Aorta (tissue), 5 donors: ENCODE data around the gene SLC39A11. TPM values are rescaled to one million over a fixed set of nuclear protein-coding genes. Genes with fewer than 3 reads are reported as not detected.

Experiments
- ATAC-seq: fragments of 200-7000 bp; cut with Tn5 transposase; one replicate; pipeline ENCODE4 v1.9.1; 2022; ENCODE audit warnings: moderate library complexity; ENCODE audit not compliant: low FRiP score
- DNase-seq, 2 donors: peaks; one replicate each; pipeline ENCODE4 v3.0.0-alpha.2; 2020
- H3K27ac ChIP-seq, 2 donors: one replicate each; pipeline ENCODE4 v1.5.1; 2013; ENCODE audit warnings: low read length in 2 of 2, mild to moderate bottlenecking in 2 of 2, moderate library complexity in 2 of 2, control low read depth in 1 of 2, inconsistent platforms in 1 of 2, low read depth in 1 of 2
- H3K27me3 ChIP-seq, 2 donors: one replicate each; pipeline ENCODE4 v1.6.1; 2013; ENCODE audit warnings: control low read depth in 1 of 2, low read length in 1 of 2, mild to moderate bottlenecking in 1 of 2, moderate library complexity in 1 of 2; ENCODE audit not compliant: insufficient read depth in 2 of 2, control insufficient read depth in 1 of 2
- H3K36me3 ChIP-seq, 2 donors: one replicate each; pipeline ENCODE4 v1.6.1; 2013; ENCODE audit warnings: control low read depth in 1 of 2, low read length in 1 of 2, mild to moderate bottlenecking in 1 of 2; ENCODE audit not compliant: insufficient read depth in 2 of 2, control insufficient read depth in 1 of 2
- H3K4me1 ChIP-seq, 2 donors: one replicate each; pipeline ENCODE4 v1.6.1; 2013; ENCODE audit warnings: low read length in 2 of 2, control low read depth in 1 of 2, mild to moderate bottlenecking in 1 of 2, moderate library complexity in 1 of 2; ENCODE audit not compliant: insufficient read depth in 2 of 2, control insufficient read depth in 1 of 2
- H3K4me3 ChIP-seq, 2 donors: one replicate each; pipeline ENCODE4 v1.5.1; 2013; ENCODE audit warnings: low read length in 2 of 2, control low read depth in 1 of 2, mild to moderate bottlenecking in 1 of 2
- H3K9me3 ChIP-seq: one replicate; pipeline ENCODE4 v1.6.1; 2013; ENCODE audit warnings: mild to moderate bottlenecking, low read length; ENCODE audit not compliant: control insufficient read depth
- WGBS, 2 donors: extraction: QIAGEN DNeasy Blood & Tissue Kit; methylation state at CpG; one replicate each; pipeline ENCODE4 v1.1.7; 2013; 5-methylcytosine and 5-hydroxymethylcytosine counted together
- intact Hi-C, 2 donors: fragments of 100-400 bp; cut with DNase I; formaldehyde crosslinking; loops; one replicate each; pipeline versions ENCODE4 v1.14.2 to v1.15.0; 2022
- polyA plus RNA-seq, 2 donors: library from polyadenylated mRNA; stranded (reverse); fragments of 200-250 nt; gene quantifications; one replicate each; pipeline ENCODE4 v1.2.3, GENCODE V29; 2013
- total RNA-seq, 2 donors: library from RNA; stranded (reverse); fragmentation: NEBNext Ultra II Directional; extraction: Animal tissue kit (Norgen Biotek cat#: 25700); gene quantifications; one replicate each; pipeline ENCODE4 v1.2.1, GENCODE V29; 2021
- donor health status: healthy with polysubstance abuse.
- donor health status: Bipolar disorder and iron deficiency.
- donor health status: DM: no; HTN: no; CAD: no.
- donor health status: DM: no; HTN: no; CAD: no.
- donor health status: DM: yes; HTN: yes; CAD: no.

SLC39A11 gene
- total and polyA plus RNA-seq, 4 donors: 9.3 to 31.8 (median 17.5) TPM

DNA sequence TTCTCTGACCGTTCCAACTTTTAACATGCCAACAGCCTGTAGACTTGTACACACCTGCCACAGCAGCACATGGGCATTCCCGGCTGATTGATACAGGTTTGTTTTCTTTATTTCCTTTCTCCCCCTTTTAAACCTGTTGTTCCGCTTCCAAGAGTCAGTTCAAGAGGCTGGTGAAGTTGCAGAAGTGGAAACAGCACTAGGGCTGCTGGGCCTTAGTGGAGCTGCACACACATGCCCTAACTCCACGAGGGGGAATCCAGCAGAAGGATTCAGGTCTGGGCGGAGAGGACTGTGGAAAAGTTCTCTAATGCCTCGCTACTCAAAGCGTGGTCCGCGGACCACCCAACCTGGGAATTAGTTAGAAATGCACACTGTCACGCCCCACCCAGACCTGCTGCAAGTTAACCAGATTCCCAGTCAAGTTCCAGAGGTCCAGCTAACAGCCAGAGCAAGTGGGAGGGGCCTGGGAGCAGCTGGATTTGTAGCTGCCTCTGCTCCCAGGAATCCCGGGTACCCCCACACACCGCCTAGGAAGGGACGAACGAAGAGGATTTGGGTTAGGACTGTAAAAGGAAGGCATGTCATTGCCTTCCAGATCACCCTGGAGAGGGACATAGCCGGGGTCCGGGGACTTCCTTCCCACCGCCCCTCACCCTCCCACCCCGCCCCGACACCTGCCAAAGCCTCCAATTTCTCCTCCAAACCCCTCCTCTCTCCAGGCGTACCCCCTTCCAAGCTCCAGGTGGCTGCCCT lies 542 bp downstream of the SLC39A11 start:
- 3 to 6% methylated on average over 19 to 20 of the region's 20 CpGs for WGBS, 2 donors
- ATAC-seq (peak; percentile 31), DNase-seq (no peak)
- H3K36me3 ChIP-seq: no peaks in the 10 kb centered on the region
- H3K27me3 ChIP-seq: no peaks in the 10 kb centered on the region
- H3K9me3 ChIP-seq: no peaks in the 10 kb centered on the region
- peak overlapping the region in 1 of 2 donors; percentile 41 for H3K27ac ChIP-seq
- intact Hi-C loops: loop anchor here in 1 of 2 donors (10.0 kb wide), 1 partner anchor 107 kb away; no protein-coding TSS in a partner anchor
- H3K4me1 ChIP-seq: no peaks in the 10 kb centered on the region
- peak overlapping the region; percentile 48 to 62 for H3K4me3 ChIP-seq

DNA sequence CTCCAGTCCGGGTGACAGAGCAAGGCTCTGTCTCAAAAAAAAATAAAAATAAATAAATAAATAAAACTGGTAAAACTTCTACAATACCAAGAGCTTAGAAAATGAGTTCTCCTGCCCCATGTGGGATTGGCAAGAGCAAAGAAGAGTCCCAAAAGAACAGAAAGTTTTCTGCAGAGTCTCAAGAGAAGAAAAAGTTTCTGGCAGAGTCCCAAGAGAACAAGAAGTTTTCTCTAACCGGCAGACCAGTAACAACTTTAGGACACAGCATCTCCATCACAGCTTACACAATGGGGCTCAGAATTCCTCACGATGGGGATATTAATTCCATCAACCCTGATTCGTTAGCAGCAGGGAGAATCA lies 1.1 kb downstream of the SLC39A11 start:
- DNase-seq (no peak), ATAC-seq (no peak)
- 12 to 15% methylated on average over 4 of the region's 4 CpGs for WGBS, 2 donors
- no peak overlapping the region for H3K27ac ChIP-seq
- H3K36me3 ChIP-seq: no peaks in the 10 kb centered on the region
- no peaks in the 10 kb centered on the region for H3K4me1 ChIP-seq
- H3K27me3 ChIP-seq: no peaks in the 10 kb centered on the region
- H3K4me3 ChIP-seq: peak overlapping the region; percentile 48 to 62
- H3K9me3 ChIP-seq: no peaks in the 10 kb centered on the region
- intact Hi-C loops: loop anchor here in 1 of 2 donors (10.0 kb wide), 1 partner anchor 107 kb away; no protein-coding TSS in a partner anchor

- Histone ChIP-seq H3K27me3 (no peaks in the 10 kb centered on the region), H3K36me3 (no peaks in the 10 kb centered on the region), H3K4me3 (no peak overlapping the region), H3K27ac (no peak overlapping the region), H3K4me1 (no peaks in the 10 kb centered on the region), H3K9me3 (no peaks in the 10 kb centered on the region)
- intact Hi-C loops: loop anchor here in 1 of 2 donors (10.0 kb wide), 1 partner anchor 106 kb away; no protein-coding TSS in a partner anchor
- ATAC-seq (no peak), DNase-seq (no peak)
- WGBS, 2 donors: 79 to 80% methylated on average over 11 of the region's 11 CpGs
Measured at GRCh38 chr17:73090396-73091202, 1.9 kb downstream of the SLC39A11 start.

- ATAC-seq (no peak), DNase-seq (no peak)
- Histone ChIP-seq H3K27ac (no peak overlapping the region), H3K27me3 (no peaks in the 10 kb centered on the region), H3K4me1 (no peaks in the 10 kb centered on the region), H3K36me3 (peaks cover 0 to 2% of the 10 kb centered on the region in 2 donors), H3K4me3 (no peak overlapping the region), H3K9me3 (no peaks in the 10 kb centered on the region)
- intact Hi-C loops: loop anchor here in 1 of 2 donors (10.0 kb wide), 1 partner anchor 105 kb away; no protein-coding TSS in a partner anchor
- 53 to 56% methylated on average over 12 of the region's 12 CpGs for WGBS, 2 donors
Measured at GRCh38 chr17:73089322-73090317, 2.9 kb downstream of the SLC39A11 start.

GRCh38 chr17:73088561-73088960 lies 3.9 kb downstream of the SLC39A11 start:
- no peak for ATAC-seq
- H3K4me1 ChIP-seq: no peaks in the 10 kb centered on the region
- intact Hi-C loops: no loop called here
- no peak overlapping the region for H3K27ac ChIP-seq
- H3K9me3 ChIP-seq: no peaks in the 10 kb centered on the region
- DNase-seq: no peak
- no peaks in the 10 kb centered on the region for H3K27me3 ChIP-seq
- peaks cover 0 to 2% of the 10 kb centered on the region in 2 donors for H3K36me3 ChIP-seq
- WGBS, 2 donors: 89 to 92% methylated on average over 10 of the region's 10 CpGs
- H3K4me3 ChIP-seq: no peak overlapping the region

DNA sequence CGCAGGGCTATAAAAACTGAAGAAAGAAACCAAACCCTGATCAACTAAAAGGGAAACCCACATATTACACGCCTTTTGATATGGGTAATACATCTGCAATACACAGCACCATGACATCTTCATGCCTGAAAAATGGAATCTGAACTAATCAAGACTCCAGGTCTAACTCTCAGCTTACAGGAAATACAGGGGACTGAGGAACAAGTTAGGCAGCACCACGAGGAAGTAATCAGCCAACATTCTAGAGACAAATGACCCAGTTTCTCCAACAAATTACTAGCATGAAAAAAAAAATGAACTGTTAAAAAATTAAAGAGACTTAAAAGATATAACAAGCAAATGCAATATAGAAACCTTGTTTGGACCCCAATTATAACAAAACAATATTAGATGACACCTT lies 9.1 kb downstream of the SLC39A11 start:
- intact Hi-C loops: no loop called here
- no peak overlapping the region for H3K4me3 ChIP-seq
- H3K4me1 ChIP-seq: peaks cover 0 to 1% of the 10 kb centered on the region in 2 donors
- H3K36me3 ChIP-seq: peaks cover 0 to 5% of the 10 kb centered on the region in 2 donors
- DNase-seq (no peak), ATAC-seq (no peak)
- H3K27ac ChIP-seq: no peak overlapping the region
- 50 to 63% methylated on average over 3 of the region's 3 CpGs for WGBS, 2 donors
- no peaks in the 10 kb centered on the region for H3K9me3 ChIP-seq
- H3K27me3 ChIP-seq: no peaks in the 10 kb centered on the region

- ATAC-seq: no peak
- H3K4me3 ChIP-seq: no peak overlapping the region
- WGBS, 2 donors: 96% methylated on average over 2 of the region's 2 CpGs
- H3K27ac ChIP-seq: no peak overlapping the region
- intact Hi-C loops: no loop called here
- no peaks in the 10 kb centered on the region for H3K36me3 ChIP-seq
- no peak for DNase-seq
- H3K4me1 ChIP-seq: no peaks in the 10 kb centered on the region
- no peaks in the 10 kb centered on the region for H3K27me3 ChIP-seq
- no peaks in the 10 kb centered on the region for H3K9me3 ChIP-seq
Measured at GRCh38 chr17:73074566-73074965, 17.9 kb downstream of the SLC39A11 start.
